B cell (primary cell): ENCODE data around the gene PPP1R12B. TPM values are rescaled to one million over a fixed set of nuclear protein-coding genes. Genes with fewer than 3 reads are reported as not detected.

Experiments
- ATAC-seq: fragments of 200-7000 bp; cut with Tn5 transposase; one replicate; pipeline ENCODE4 v1.10.0; 2021; ENCODE audit warnings: low read depth, mild to moderate bottlenecking, moderate number of reproducible peaks, moderate library complexity
- CTCF ChIA-PET: fragments of 350-600 bp; sonication (Branson Sonifier 250); formaldehyde crosslinking; loops from one replicate; lab custom pipeline; 2021; ENCODE audit warnings: antibody characterized with exemption, inconsistent platforms; lab: Charles Lee
- POLR2A ChIA-PET: fragments of 350-600 bp; sonication (Branson Sonifier 250); formaldehyde crosslinking; loops from one replicate; lab custom pipeline; 2021; ENCODE audit warnings: antibody characterized with exemption; lab: Charles Lee
- DNase-seq: peaks from one replicate; pipeline ENCODE4 v3.0.0; 2013
- H2AFZ ChIP-seq: 2 replicates; pipeline ENCODE4 v1.6.1; 2012; ENCODE audit warnings: mild to moderate bottlenecking, low read depth, low read length; ENCODE audit not compliant: insufficient read depth, poor library complexity, severe bottlenecking
- H3K27ac ChIP-seq, 2 donors: 1 replicate in 1 of 2; 2 replicates in 1 of 2; pipeline ENCODE4 v1.5.1; 2012 to 2013; ENCODE audit warnings: low read length in 2 of 2, mild to moderate bottlenecking in 2 of 2, moderate library complexity in 1 of 2
- H3K27me3 ChIP-seq, 4 experiments: fragments of 200-600 bp in 1 of 4; sonication (generic) in 1 of 4; replicated peaks in 1 of 4; 1 replicate in 2 of 4; 2 replicates in 2 of 4; pipeline versions ENCODE4 v1.6.1 to v1.7.0; 2013 to 2016; ENCODE audit warnings: low read length in 3 of 4, mild to moderate bottlenecking in 2 of 4, mixed read lengths in 1 of 4, moderate library complexity in 1 of 4; ENCODE audit not compliant: insufficient read depth in 4 of 4, control insufficient read depth in 3 of 4; ENCODE audit errors: control extremely low read depth in 1 of 4
- H3K36me3 ChIP-seq, 2 experiments: replicated peaks in 1 of 2; 1 replicate in 1 of 2; 2 replicates in 1 of 2; pipeline versions ENCODE4 v1.6.1 to v1.7.1; 2013; ENCODE audit warnings: low read length in 1 of 2; ENCODE audit not compliant: insufficient read depth in 2 of 2, control insufficient read depth in 1 of 2; ENCODE audit errors: control extremely low read depth in 1 of 2, extremely low read depth in 1 of 2
- H3K4me1 ChIP-seq, 2 donors: fragments of 200-600 bp in 1 of 2; sonication (generic) in 1 of 2; 1 replicate in 1 of 2; 2 replicates in 1 of 2; pipeline versions ENCODE4 v1.5.1 to v1.6.1; 2013 to 2017; ENCODE audit warnings: low read length in 2 of 2; ENCODE audit not compliant: control insufficient read depth in 2 of 2, insufficient read depth in 2 of 2
- H3K4me2 ChIP-seq: replicated peaks from 2 replicates; pipeline ENCODE3; 2012; ENCODE audit warnings: mild to moderate bottlenecking, low read depth, low read length; ENCODE audit not compliant: poor library complexity, severe bottlenecking
- H3K4me3 ChIP-seq, 5 experiments: fragments of 200-600 bp in 1 of 5; sonication (generic) in 1 of 5; 1 replicate in 3 of 5; 2 replicates in 2 of 5; pipeline versions ENCODE4 v1.5.1 to v1.7.0; 2011 to 2016; ENCODE audit warnings: low read length in 4 of 5, mild to moderate bottlenecking in 4 of 5, low read depth in 2 of 5, control low read depth in 1 of 5, moderate library complexity in 1 of 5; ENCODE audit not compliant: insufficient read depth in 1 of 5; ENCODE audit errors: control extremely low read depth in 1 of 5, extremely low read depth in 1 of 5
- H3K79me2 ChIP-seq: fragments of 200-600 bp; sonication (generic); one replicate; pipeline ENCODE4 v1.6.0; 2016; ENCODE audit warnings: low read length; ENCODE audit not compliant: control insufficient read depth, insufficient read depth
- H3K9ac ChIP-seq: fragments of 200-600 bp; sonication (generic); 2 replicates; pipeline ENCODE4 v1.6.1; 2017; ENCODE audit warnings: mild to moderate bottlenecking, low read length, moderate library complexity
- H3K9me3 ChIP-seq, 3 donors: one replicate each; pipeline versions ENCODE4 v1.6.1 to v1.7.1; 2013; ENCODE audit warnings: low read length in 2 of 3; ENCODE audit not compliant: control insufficient read depth in 2 of 3, insufficient read depth in 1 of 3; ENCODE audit errors: control extremely low read depth in 1 of 3
- H4K20me1 ChIP-seq: 2 replicates; pipeline ENCODE4 v1.6.0; 2012; ENCODE audit warnings: mild to moderate bottlenecking, low read length; ENCODE audit not compliant: insufficient read depth, control insufficient read depth, poor library complexity, severe bottlenecking
- H3K27ac Mint-ChIP-seq: one replicate; pipeline ENCODE4 v1.8.0; 2021; ENCODE audit warnings: mixed read lengths
- H3K27me3 Mint-ChIP-seq: one replicate; pipeline ENCODE4 v1.8.0; 2021; ENCODE audit warnings: mixed read lengths
- H3K4me1 Mint-ChIP-seq: one replicate; pipeline ENCODE4 v1.8.0; 2021; ENCODE audit warnings: mixed read lengths
- H3K4me3 Mint-ChIP-seq: one replicate; pipeline ENCODE4 v1.8.0; 2021; ENCODE audit warnings: mixed read lengths
- H3K9me3 Mint-ChIP-seq: one replicate; pipeline ENCODE4 v1.8.0; 2022; ENCODE audit warnings: mixed read lengths; ENCODE audit not compliant: insufficient read depth
- EZH2 ChIP-seq: IDR thresholded peaks from 2 replicates; pipeline ENCODE4 v1.6.1; 2012; ENCODE audit warnings: borderline replicate concordance, low read depth, mild to moderate bottlenecking, moderate library complexity, low read length; ENCODE audit not compliant: insufficient read depth, poor library complexity, severe bottlenecking
- WGBS: methylation state at CpG from one replicate; pipeline ENCODE4 v1.1.5; 2013; ENCODE audit warnings: missing lambda C conversion rate; ENCODE audit not compliant: insufficient coverage; 5-methylcytosine and 5-hydroxymethylcytosine counted together
- intact Hi-C: fragments of 100-400 bp; cut with micrococcal nuclease; formaldehyde crosslinking; loops from one replicate; pipeline ENCODE4 v1.10.0; 2022
- polyA plus RNA-seq: library from polyadenylated mRNA; depleted of rRNA; stranded (reverse); fragments of >200 nt; gene quantifications from 2 replicates; pipeline ENCODE4 v1.2.3, GENCODE V29; 2012
- total RNA-seq, 2 donors: library from RNA; stranded (reverse); fragments of 120-200 nt in 1 of 2; gene quantifications; 1 replicate in 1 of 2; 2 replicates in 1 of 2; pipeline versions ENCODE4 v1.2.3 to v1.2.4, GENCODE V29; 2013 to 2022
- TF ChIP-seq, protein P1 (sequence below): fragments of 200-600 bp; IDR thresholded peaks from one replicate; pipeline ENCODE4 v1.8.0; 2022; ENCODE audit warnings: antibody characterized with exemption, mild to moderate bottlenecking

PPP1R12B gene
- total and polyA plus RNA-seq, 2 donors (not counting 1 experiment from before 2014, with no cell fraction given), result 7.1 to 49.6 TPM

DNA sequence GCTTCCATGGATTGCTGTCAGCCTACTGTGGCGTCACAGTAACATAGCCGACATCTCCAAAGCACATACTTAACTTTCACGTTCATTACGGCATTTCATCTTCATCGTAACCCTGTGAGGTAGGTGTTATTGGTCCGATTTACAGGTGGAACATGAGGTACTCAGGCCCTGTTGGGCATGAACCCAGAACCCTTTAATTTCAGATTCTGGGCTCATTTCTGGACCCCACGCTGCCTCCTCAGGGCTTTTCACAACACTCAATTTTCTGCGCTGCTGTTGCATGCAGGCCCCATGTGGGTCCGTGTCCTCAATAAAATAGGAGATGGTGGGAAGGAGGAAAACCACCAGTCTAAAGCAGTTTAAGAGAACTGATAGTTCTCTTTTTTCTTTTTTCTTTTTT, 46.3 kb upstream of the PPP1R12B start:
- TF ChIP-seq, protein P1, sequence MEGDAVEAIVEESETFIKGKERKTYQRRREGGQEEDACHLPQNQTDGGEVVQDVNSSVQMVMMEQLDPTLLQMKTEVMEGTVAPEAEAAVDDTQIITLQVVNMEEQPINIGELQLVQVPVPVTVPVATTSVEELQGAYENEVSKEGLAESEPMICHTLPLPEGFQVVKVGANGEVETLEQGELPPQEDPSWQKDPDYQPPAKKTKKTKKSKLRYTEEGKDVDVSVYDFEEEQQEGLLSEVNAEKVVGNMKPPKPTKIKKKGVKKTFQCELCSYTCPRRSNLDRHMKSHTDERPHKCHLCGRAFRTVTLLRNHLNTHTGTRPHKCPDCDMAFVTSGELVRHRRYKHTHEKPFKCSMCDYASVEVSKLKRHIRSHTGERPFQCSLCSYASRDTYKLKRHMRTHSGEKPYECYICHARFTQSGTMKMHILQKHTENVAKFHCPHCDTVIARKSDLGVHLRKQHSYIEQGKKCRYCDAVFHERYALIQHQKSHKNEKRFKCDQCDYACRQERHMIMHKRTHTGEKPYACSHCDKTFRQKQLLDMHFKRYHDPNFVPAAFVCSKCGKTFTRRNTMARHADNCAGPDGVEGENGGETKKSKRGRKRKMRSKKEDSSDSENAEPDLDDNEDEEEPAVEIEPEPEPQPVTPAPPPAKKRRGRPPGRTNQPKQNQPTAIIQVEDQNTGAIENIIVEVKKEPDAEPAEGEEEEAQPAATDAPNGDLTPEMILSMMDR, result no peak
- TF ChIP-seq EZH2, result no peak
- Mint-ChIP-seq H3K4me3 (no peak overlapping the region), H3K27me3 (peaks cover 19% of the 10 kb centered on the region), H3K9me3 (no peaks in the 10 kb centered on the region), H3K27ac (no peak overlapping the region), H3K4me1 (no peaks in the 10 kb centered on the region)
- intact Hi-C loops, result no loop called here
- H3K4me1 ChIP-seq, result no peaks in the 10 kb centered on the region
- H3K9me3 ChIP-seq, result no peaks in the 10 kb centered on the region
- no peaks in the 10 kb centered on the region for H3K27me3 ChIP-seq
- H3K36me3 ChIP-seq, result no peaks in the 10 kb centered on the region
- ChIA-PET CTCF (interaction anchor here (1.3 kb wide), 1 partner anchor 110 kb away, joined by 3 read pairs; no protein-coding TSS in a partner anchor), POLR2A (no interaction called here)
- H3K79me2 ChIP-seq, result no peaks in the 10 kb centered on the region
- H4K20me1 ChIP-seq, result no peaks in the 10 kb centered on the region
- H3K4me2 ChIP-seq, result no peak overlapping the region
- H3K9ac ChIP-seq, result no peak overlapping the region
- ATAC-seq (no peak), DNase-seq (no peak)
- no peak overlapping the region for H3K27ac ChIP-seq
- H2AFZ ChIP-seq, result no peak overlapping the region
- no CpG with 5 or more reads among the region's 9 CpGs for WGBS
- H3K4me3 ChIP-seq, result no peak overlapping the region

DNA sequence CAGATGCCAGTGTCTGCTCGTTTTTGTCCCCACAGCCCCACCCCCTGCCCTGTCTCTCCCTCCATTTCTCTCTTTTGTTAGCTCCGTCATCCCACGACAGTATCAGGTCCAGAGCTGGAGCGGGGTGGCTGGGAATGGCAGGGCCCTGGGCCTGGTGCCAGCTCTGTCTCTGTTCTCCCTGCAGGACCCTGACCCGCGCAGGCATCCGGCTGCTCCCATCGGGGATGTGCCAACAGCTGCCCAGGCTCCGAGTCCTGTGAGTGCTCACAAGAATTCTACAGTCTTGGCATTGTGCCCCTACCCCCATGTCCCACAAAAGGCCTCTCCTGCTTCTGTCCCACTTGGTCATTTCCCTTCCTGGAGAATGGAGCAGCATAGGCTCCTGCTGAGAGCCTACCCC, 44.1 kb upstream of the PPP1R12B start:
- no peak for TF ChIP-seq EZH2
- TF ChIP-seq, protein P1, result no peak
- H3K4me3 Mint-ChIP-seq, result no peak overlapping the region
- ATAC-seq (no peak), DNase-seq (no peak)
- H3K79me2 ChIP-seq, result no peaks in the 10 kb centered on the region
- WGBS, result 86% methylated on average over 9 of the region's 9 CpGs
- H3K9ac ChIP-seq, result no peak overlapping the region
- POLR2A ChIA-PET, result no interaction called here
- no peaks in the 10 kb centered on the region for H3K9me3 Mint-ChIP-seq
- peaks cover 12% of the 10 kb centered on the region for H3K27me3 Mint-ChIP-seq
- H3K4me1 Mint-ChIP-seq, result no peaks in the 10 kb centered on the region
- no peaks in the 10 kb centered on the region for H4K20me1 ChIP-seq
- H3K9me3 ChIP-seq, result no peaks in the 10 kb centered on the region
- intact Hi-C loops, result no loop called here
- no peaks in the 10 kb centered on the region for H3K27me3 ChIP-seq
- no peak overlapping the region for H3K27ac ChIP-seq
- CTCF ChIA-PET, result interaction anchor here (0.6 kb wide), 1 partner anchor 415 kb away, joined by 3 read pairs; no protein-coding TSS in a partner anchor
- no peak overlapping the region for H3K4me2 ChIP-seq
- H2AFZ ChIP-seq, result no peak overlapping the region
- H3K27ac Mint-ChIP-seq, result no peak overlapping the region
- H3K4me3 ChIP-seq, result no peak overlapping the region
- no peaks in the 10 kb centered on the region for H3K36me3 ChIP-seq
- H3K4me1 ChIP-seq, result no peaks in the 10 kb centered on the region
